H9 (cell line): ENCODE results near the gene TRIM65. TPM values are rescaled to one million over a fixed set of nuclear protein-coding genes. Genes with fewer than 3 reads are reported as not detected.
A peak's percentile ranks its signal among the peaks of the same experiment; 100 is the strongest.

Source experiments
- DNase-seq: peaks from one replicate; pipeline ENCODE4 v3.0.0-alpha.2; 2017
- H2AFZ ChIP-seq: one replicate; pipeline ENCODE4 v1.6.1; 2013; ENCODE audit warnings: mild to moderate bottlenecking, low read length, control low read depth, moderate library complexity
- H2AK5ac ChIP-seq: 2 replicates; pipeline ENCODE4 v1.6.1; 2013; ENCODE audit warnings: low read length, control low read depth, mixed read lengths; ENCODE audit not compliant: insufficient read length
- H2BK120ac ChIP-seq: one replicate; pipeline ENCODE4 v1.6.1; 2013; ENCODE audit warnings: low read depth, mild to moderate bottlenecking, low read length, control low read depth, inconsistent platforms; ENCODE audit not compliant: poor library complexity, severe bottlenecking
- H2BK12ac ChIP-seq: 2 replicates; pipeline ENCODE4 v1.6.1; 2013; ENCODE audit warnings: low read length, control low read depth, mixed read lengths, low read depth; ENCODE audit not compliant: insufficient read length
- H2BK15ac ChIP-seq: 2 replicates; pipeline ENCODE4 v1.6.1; 2013; ENCODE audit warnings: low read depth, low read length, control low read depth
- H2BK20ac ChIP-seq: one replicate; pipeline ENCODE4 v1.6.1; 2013; ENCODE audit warnings: low read depth, mild to moderate bottlenecking, low read length, control low read depth, inconsistent platforms; ENCODE audit not compliant: poor library complexity, severe bottlenecking
- H2BK5ac ChIP-seq: 2 replicates; pipeline ENCODE4 v1.6.1; 2013; ENCODE audit warnings: low read length, control low read depth, mixed read lengths; ENCODE audit not compliant: insufficient read length
- H3K14ac ChIP-seq: 2 replicates; pipeline ENCODE4 v1.6.1; 2013; ENCODE audit warnings: low read length, control low read depth; ENCODE audit not compliant: insufficient read depth
- H3K18ac ChIP-seq: 2 replicates; pipeline ENCODE4 v1.6.1; 2013; ENCODE audit warnings: low read depth, mild to moderate bottlenecking, mixed read lengths, low read length, control low read depth; ENCODE audit not compliant: insufficient read length
- H3K23ac ChIP-seq: 2 replicates; pipeline ENCODE4 v1.6.1; 2013; ENCODE audit warnings: low read length, control low read depth, mixed read lengths, low read depth; ENCODE audit not compliant: insufficient read length
- H3K23me2 ChIP-seq: 2 replicates; pipeline ENCODE4 v1.6.1; 2013; ENCODE audit warnings: low read depth, mild to moderate bottlenecking, mixed read lengths, low read length, control low read depth; ENCODE audit not compliant: insufficient read length, poor library complexity, severe bottlenecking
- H3K27ac ChIP-seq: 2 replicates; pipeline ENCODE4 v1.5.1; 2013; ENCODE audit warnings: low read length, control low read depth, mixed read lengths, low read depth; ENCODE audit not compliant: insufficient read length
- H3K27me3 ChIP-seq: 2 replicates; pipeline ENCODE4 v1.6.1; 2013; ENCODE audit warnings: low read length, control low read depth, inconsistent platforms; ENCODE audit not compliant: insufficient read depth
- H3K4ac ChIP-seq: 2 replicates; pipeline ENCODE4 v1.6.1; 2013; ENCODE audit warnings: low read depth, mild to moderate bottlenecking, control low read depth, inconsistent platforms, low read length, moderate library complexity
- H3K4me1 ChIP-seq: 2 replicates; pipeline ENCODE4 v1.6.1; 2013; ENCODE audit warnings: low read length, control low read depth, inconsistent platforms; ENCODE audit not compliant: insufficient read depth
- H3K4me2 ChIP-seq: 2 replicates; pipeline ENCODE4 v1.6.1; 2013; ENCODE audit warnings: low read length, control low read depth, mixed read lengths; ENCODE audit not compliant: insufficient read length, insufficient read depth
- H3K56ac ChIP-seq: 2 replicates; pipeline ENCODE4 v1.6.1; 2013; ENCODE audit warnings: low read depth, mild to moderate bottlenecking, mixed read lengths, low read length, control low read depth; ENCODE audit not compliant: insufficient read length
- H3K79me1 ChIP-seq: 2 replicates; pipeline ENCODE4 v1.6.1; 2013; ENCODE audit warnings: low read depth, mild to moderate bottlenecking, moderate library complexity, low read length, control low read depth, inconsistent platforms; ENCODE audit not compliant: insufficient read depth, poor library complexity, severe bottlenecking
- H3K79me2 ChIP-seq: 2 replicates; pipeline ENCODE4 v1.6.1; 2013; ENCODE audit warnings: low read length, control low read depth, inconsistent platforms; ENCODE audit not compliant: insufficient read depth
- H3K9ac ChIP-seq: 2 replicates; pipeline ENCODE4 v1.6.1; 2013; ENCODE audit warnings: low read length, control low read depth, mixed read lengths; ENCODE audit not compliant: insufficient read length; ENCODE audit errors: extremely low read depth
- H3K9me3 ChIP-seq: one replicate; pipeline ENCODE4 v1.6.1; 2013; ENCODE audit warnings: low read depth, low read length, inconsistent platforms; ENCODE audit not compliant: control insufficient read depth
- H3T11ph ChIP-seq: one replicate; pipeline ENCODE4 v1.6.1; 2013; ENCODE audit warnings: mild to moderate bottlenecking, low read length, control low read depth, inconsistent platforms
- H4K20me1 ChIP-seq: one replicate; pipeline ENCODE4 v1.6.1; 2013; ENCODE audit not compliant: control insufficient read depth, insufficient read length, insufficient read depth
- H4K5ac ChIP-seq: 2 replicates; pipeline ENCODE4 v1.6.1; 2013; ENCODE audit warnings: low read depth, mild to moderate bottlenecking, mixed read lengths, low read length, control low read depth; ENCODE audit not compliant: insufficient read length
- H4K8ac ChIP-seq: replicated peaks from 2 replicates; pipeline ENCODE4 v1.6.1; 2013; ENCODE audit warnings: low read length, control low read depth, mixed read lengths, low read depth; ENCODE audit not compliant: insufficient read length
- H4K91ac ChIP-seq: 2 replicates; pipeline ENCODE4 v1.6.1; 2013; ENCODE audit warnings: low read depth, mild to moderate bottlenecking, moderate library complexity, mixed read lengths, low read length, control low read depth; ENCODE audit not compliant: insufficient read length
- H3K27ac Mint-ChIP-seq, 3 experiments: 2 replicates in 2 of 3; 3 replicates in 1 of 3; pipeline ENCODE4 v1.8.0; 2020 to 2021; ENCODE audit warnings: mixed read lengths in 3 of 3, mild to moderate bottlenecking in 1 of 3, moderate library complexity in 1 of 3
- H3K27me3 Mint-ChIP-seq: 2 replicates; pipeline ENCODE4 v1.8.0; 2021; ENCODE audit warnings: low read depth, mild to moderate bottlenecking, moderate library complexity, mixed read lengths
- H3K36me3 Mint-ChIP-seq, 3 experiments: 2 replicates in 2 of 3; 3 replicates in 1 of 3; pipeline ENCODE4 v1.8.0; 2020 to 2021; ENCODE audit warnings: low read depth in 3 of 3, mixed read lengths in 3 of 3; ENCODE audit not compliant: insufficient read depth in 1 of 3
- H3K4me1 Mint-ChIP-seq, 2 experiments: 2 replicates each; pipeline ENCODE4 v1.8.0; 2020; ENCODE audit warnings: mixed read lengths in 2 of 2
- H3K4me3 Mint-ChIP-seq, 2 experiments: 2 replicates in 1 of 2; 3 replicates in 1 of 2; pipeline ENCODE4 v1.8.0; 2020 to 2021; ENCODE audit warnings: mild to moderate bottlenecking in 2 of 2, mixed read lengths in 2 of 2, moderate library complexity in 1 of 2
- H3K9me3 Mint-ChIP-seq, 2 experiments: 2 replicates in 1 of 2; 3 replicates in 1 of 2; pipeline ENCODE4 v1.8.0; 2020; ENCODE audit warnings: mild to moderate bottlenecking in 2 of 2, mixed read lengths in 2 of 2, moderate library complexity in 1 of 2
- WGBS: extraction: QIAGEN DNeasy Blood & Tissue Kit; methylation state at CpG from one replicate; pipeline ENCODE4 v1.1.7; 2013; ENCODE audit warnings: missing lambda C conversion rate, low lambda C conversion rate, mixed read lengths; ENCODE audit not compliant: insufficient read length; ENCODE audit errors: extremely low coverage; 5-methylcytosine and 5-hydroxymethylcytosine counted together
- total RNA-seq: library from RNA; stranded (reverse); gene quantifications from 2 replicates; pipeline ENCODE4 v1.2.1, GENCODE V29; 2021
- TF ChIP-seq, protein P1 (sequence below): fragments of 200-600 bp; sonication (generic); conservative IDR thresholded peaks from 3 replicates; pipeline ENCODE4 v1.8.0; 2021; ENCODE audit warnings: antibody characterized with exemption, mild to moderate bottlenecking

Gene TRIM65
- total RNA-seq, 1 experiment from 2014 or later, result 34.1 TPM

DNA sequence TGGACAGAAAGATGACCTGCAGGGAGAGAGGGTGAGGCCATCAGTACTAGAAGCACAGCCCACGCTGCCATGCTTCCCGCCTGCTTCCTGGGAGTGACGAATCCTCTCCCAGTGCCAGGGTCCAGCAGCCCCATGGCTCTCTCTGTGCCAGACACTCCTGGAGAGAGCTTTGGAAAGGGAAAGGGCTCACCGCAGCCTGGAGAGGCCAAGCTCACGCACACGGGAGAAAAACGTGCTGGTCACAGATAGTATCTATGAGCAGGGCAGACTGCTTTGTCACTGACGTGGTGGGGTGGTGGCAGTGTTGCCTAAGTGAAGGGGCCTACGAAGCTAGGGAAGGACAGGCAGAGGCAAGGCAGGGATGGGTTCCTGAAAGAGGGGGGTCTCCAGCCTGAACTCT is 47.0 kb downstream of the TRIM65 start:
- H4K5ac ChIP-seq, result no peak overlapping the region
- H3K79me2 ChIP-seq, result peaks cover 5% of the 10 kb centered on the region; the same call in 1 of the 2 replicates
- H4K20me1 ChIP-seq, result peaks cover 2% of the 10 kb centered on the region
- no peaks in the 10 kb centered on the region for H3K9me3 Mint-ChIP-seq
- H3K56ac ChIP-seq, result no peak overlapping the region
- no peaks in the 10 kb centered on the region for H3K9me3 ChIP-seq
- H2BK5ac ChIP-seq, result no peak overlapping the region
- no peak overlapping the region for H3K18ac ChIP-seq
- H4K91ac ChIP-seq, result no peak overlapping the region
- H3K4me3 Mint-ChIP-seq, result no peak overlapping the region
- peaks cover 10 to 22% of the 10 kb centered on the region in 2 experiments for H3K4me1 Mint-ChIP-seq
- no peak overlapping the region for H3K4me2 ChIP-seq
- H3K27ac Mint-ChIP-seq, result peak overlapping the region in 1 of 3 experiments; percentile 62; a peak in 1 of 7 replicates
- peaks cover 4% of the 10 kb centered on the region for H3K79me1 ChIP-seq
- H3K14ac ChIP-seq, result no peak overlapping the region
- no CpG with 5 or more reads among the region's 9 CpGs for WGBS
- H2AK5ac ChIP-seq, result no peak overlapping the region
- H3K27ac ChIP-seq, result no peak overlapping the region
- no peak overlapping the region for H2BK15ac ChIP-seq
- H2BK20ac ChIP-seq, result no peak overlapping the region
- H3K9ac ChIP-seq, result no peak overlapping the region
- no peak overlapping the region for H3K4ac ChIP-seq
- no peaks in the 10 kb centered on the region for H3K27me3 Mint-ChIP-seq
- no peak overlapping the region for H2BK12ac ChIP-seq
- H3K4me1 ChIP-seq, result peaks cover 5% of the 10 kb centered on the region
- TF ChIP-seq, protein P1, sequence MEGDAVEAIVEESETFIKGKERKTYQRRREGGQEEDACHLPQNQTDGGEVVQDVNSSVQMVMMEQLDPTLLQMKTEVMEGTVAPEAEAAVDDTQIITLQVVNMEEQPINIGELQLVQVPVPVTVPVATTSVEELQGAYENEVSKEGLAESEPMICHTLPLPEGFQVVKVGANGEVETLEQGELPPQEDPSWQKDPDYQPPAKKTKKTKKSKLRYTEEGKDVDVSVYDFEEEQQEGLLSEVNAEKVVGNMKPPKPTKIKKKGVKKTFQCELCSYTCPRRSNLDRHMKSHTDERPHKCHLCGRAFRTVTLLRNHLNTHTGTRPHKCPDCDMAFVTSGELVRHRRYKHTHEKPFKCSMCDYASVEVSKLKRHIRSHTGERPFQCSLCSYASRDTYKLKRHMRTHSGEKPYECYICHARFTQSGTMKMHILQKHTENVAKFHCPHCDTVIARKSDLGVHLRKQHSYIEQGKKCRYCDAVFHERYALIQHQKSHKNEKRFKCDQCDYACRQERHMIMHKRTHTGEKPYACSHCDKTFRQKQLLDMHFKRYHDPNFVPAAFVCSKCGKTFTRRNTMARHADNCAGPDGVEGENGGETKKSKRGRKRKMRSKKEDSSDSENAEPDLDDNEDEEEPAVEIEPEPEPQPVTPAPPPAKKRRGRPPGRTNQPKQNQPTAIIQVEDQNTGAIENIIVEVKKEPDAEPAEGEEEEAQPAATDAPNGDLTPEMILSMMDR, result no peak
- peaks cover 2% of the 10 kb centered on the region for H3K23me2 ChIP-seq
- H3T11ph ChIP-seq, result no peak overlapping the region
- H2AFZ ChIP-seq, result no peak overlapping the region
- H3K36me3 Mint-ChIP-seq, result peaks cover 24 to 58% (median 56%) of the 10 kb centered on the region in 3 experiments
- H2BK120ac ChIP-seq, result no peak overlapping the region
- H3K27me3 ChIP-seq, result no peaks in the 10 kb centered on the region
- no peak overlapping the region for H4K8ac ChIP-seq
- H3K23ac ChIP-seq, result no peak overlapping the region
- DNase-seq, result no peak
